IMR-90 (cell line): ENCODE data around the gene CLK3. TPM values are rescaled to one million over a fixed set of nuclear protein-coding genes. Genes with fewer than 3 reads are reported as not detected.

Experiments
- ATAC-seq: fragments of 200-7000 bp; cut with Tn5 transposase; 2 replicates; pipeline ENCODE4 v1.9.1; 2020; ENCODE audit warnings: low read depth, mild to moderate bottlenecking, moderate library complexity
- BruUV-seq: library from RNA; stranded (reverse); fragments of 400-500 nt; replicated peaks from 2 replicates; lab custom pipeline; 2021; lab: Mats Ljungman, UMichigan
- CTCF ChIA-PET: fragments of 300-600 bp; formaldehyde crosslinking; extraction: SDS; loops from one replicate; lab custom pipeline; 2021; ENCODE audit warnings: antibody characterized with exemption; lab: Yijun Ruan, JAX
- POLR2A ChIA-PET: fragments of 300-600 bp; sonication (Branson Sonifier 250); formaldehyde crosslinking; loops from one replicate; lab custom pipeline; 2022; ENCODE audit warnings: antibody characterized with exemption; ENCODE audit not compliant: unreplicated experiment; lab: Charles Lee
- DNase-seq: peaks from one replicate; pipeline ENCODE4 v3.0.0; 2013
- H2AFZ ChIP-seq: replicated peaks from 2 replicates; pipeline ENCODE3; 2013; ENCODE audit warnings: low read length, mild to moderate bottlenecking; ENCODE audit not compliant: poor library complexity
- H2AK5ac ChIP-seq: 2 replicates; pipeline ENCODE4 v1.6.1; 2013; ENCODE audit warnings: low read depth, low read length, inconsistent platforms
- H2AK9ac ChIP-seq: replicated peaks from 2 replicates; pipeline ENCODE3; 2013; ENCODE audit warnings: mild to moderate bottlenecking, low read depth, low read length, moderate library complexity; ENCODE audit not compliant: poor library complexity
- H2BK120ac ChIP-seq: 2 replicates; pipeline ENCODE4 v1.6.1; 2013; ENCODE audit warnings: low read depth, low read length, inconsistent platforms
- H2BK15ac ChIP-seq: 3 replicates; pipeline ENCODE4 v1.6.1; 2013; ENCODE audit warnings: low read depth, low read length, inconsistent platforms
- H2BK20ac ChIP-seq: 2 replicates; pipeline ENCODE4 v1.6.1; 2013; ENCODE audit warnings: low read depth, mild to moderate bottlenecking, inconsistent platforms, low read length, moderate library complexity
- H2BK5ac ChIP-seq: 2 replicates; pipeline ENCODE4 v1.6.1; 2013; ENCODE audit warnings: mild to moderate bottlenecking, low read depth, low read length, inconsistent platforms; ENCODE audit not compliant: poor library complexity, severe bottlenecking
- H3K14ac ChIP-seq: replicated peaks from 2 replicates; pipeline ENCODE4 v1.6.1; 2013; ENCODE audit warnings: low read depth, low read length, inconsistent platforms
- H3K18ac ChIP-seq: 2 replicates; pipeline ENCODE4 v1.6.1; 2013; ENCODE audit warnings: low read depth, low read length, control low read depth
- H3K23ac ChIP-seq: 2 replicates; pipeline ENCODE4 v1.6.1; 2013; ENCODE audit warnings: low read depth, low read length, inconsistent platforms
- H3K27ac ChIP-seq: 2 replicates; pipeline ENCODE4 v1.5.1; 2013; ENCODE audit warnings: mild to moderate bottlenecking, control low read depth, low read length; ENCODE audit not compliant: insufficient read depth
- H3K27me3 ChIP-seq: 2 replicates; pipeline ENCODE4 v1.6.1; 2013; ENCODE audit warnings: low read length; ENCODE audit not compliant: control insufficient read depth, insufficient read depth
- H3K36me3 ChIP-seq: 2 replicates; pipeline ENCODE4 v1.6.1; 2013; ENCODE audit warnings: low read length, mixed read lengths; ENCODE audit not compliant: control insufficient read depth, insufficient read depth
- H3K4ac ChIP-seq: 2 replicates; pipeline ENCODE4 v1.6.1; 2013; ENCODE audit warnings: low read depth, low read length, inconsistent platforms
- H3K4me1 ChIP-seq: 2 replicates; pipeline ENCODE4 v1.6.1; 2013; ENCODE audit warnings: low read length, mixed read lengths; ENCODE audit not compliant: control insufficient read depth, insufficient read depth
- H3K4me2 ChIP-seq: 2 replicates; pipeline ENCODE4 v1.6.1; 2013; ENCODE audit warnings: low read depth, mild to moderate bottlenecking, control low read depth, low read length, moderate library complexity
- H3K4me3 ChIP-seq: 2 replicates; pipeline ENCODE4 v1.5.1; 2013; ENCODE audit warnings: low read depth, mild to moderate bottlenecking, control low read depth, low read length, moderate library complexity; ENCODE audit not compliant: insufficient read depth
- H3K56ac ChIP-seq: 2 replicates; pipeline ENCODE4 v1.6.1; 2013; ENCODE audit warnings: low read length, inconsistent platforms; ENCODE audit not compliant: insufficient read depth; ENCODE audit errors: extremely low read depth
- H3K79me1 ChIP-seq, 2 experiments: 2 replicates each; pipeline ENCODE4 v1.6.1; 2013; ENCODE audit warnings: low read length in 2 of 2, inconsistent platforms in 1 of 2, low read depth in 1 of 2
- H3K9ac ChIP-seq: 2 replicates; pipeline ENCODE4 v1.6.1; 2013; ENCODE audit warnings: low read depth, low read length, control low read depth
- H3K9me1 ChIP-seq: 2 replicates; pipeline ENCODE4 v1.6.1; 2013; ENCODE audit warnings: low read length, inconsistent platforms; ENCODE audit not compliant: insufficient read depth
- H3K9me3 ChIP-seq: 2 replicates; pipeline ENCODE4 v1.6.1; 2013; ENCODE audit warnings: low read length; ENCODE audit not compliant: control insufficient read depth, insufficient read depth
- H4K20me1 ChIP-seq: 2 replicates; pipeline ENCODE4 v1.6.1; 2013; ENCODE audit warnings: low read length, inconsistent platforms; ENCODE audit not compliant: insufficient read depth
- H4K5ac ChIP-seq: 2 replicates; pipeline ENCODE4 v1.6.1; 2013; ENCODE audit warnings: mild to moderate bottlenecking, low read depth, low read length, control low read depth
- H4K8ac ChIP-seq, 2 experiments: 2 replicates each; pipeline ENCODE4 v1.6.1; 2013; ENCODE audit warnings: low read depth in 2 of 2, low read length in 2 of 2, control low read depth in 1 of 2, inconsistent platforms in 1 of 2
- H4K91ac ChIP-seq: 2 replicates; pipeline ENCODE4 v1.6.1; 2013; ENCODE audit warnings: low read depth, low read length, inconsistent platforms; ENCODE audit not compliant: insufficient read depth
- BHLHE40 ChIP-seq: fragments of 150-350 bp; IDR thresholded peaks from 2 replicates; pipeline ENCODE4 v1.6.1; 2016; ENCODE audit warnings: mild to moderate bottlenecking, low read depth, low read length
- CHD1 ChIP-seq: IDR thresholded peaks from 2 replicates; pipeline ENCODE4 v1.6.1; 2012; ENCODE audit warnings: low read depth, low read length, improper control_type of control experiment
- FOS ChIP-seq: fragments of 150-350 bp; IDR thresholded peaks from 2 replicates; pipeline ENCODE4 v1.6.1; 2016; ENCODE audit warnings: low read depth, low read length
- MAZ ChIP-seq: IDR thresholded peaks from 2 replicates; pipeline ENCODE4 v1.6.1; 2012; ENCODE audit warnings: low read depth, mild to moderate bottlenecking, low read length, improper control_type of control experiment, moderate library complexity, borderline replicate concordance
- NFE2L2 ChIP-seq: fragments of 150-350 bp; IDR thresholded peaks from 2 replicates; pipeline ENCODE4 v1.6.1; 2016; ENCODE audit warnings: low read depth, mild to moderate bottlenecking, low read length
- POLR2A ChIP-seq: IDR thresholded peaks from 2 replicates; pipeline ENCODE4 v1.6.1; 2012; ENCODE audit warnings: mild to moderate bottlenecking, low read depth, low read length
- RAD21 ChIP-seq: IDR thresholded peaks from 2 replicates; pipeline ENCODE4 v1.6.1; 2012; ENCODE audit warnings: low read length, improper control_type of control experiment
- RCOR1 ChIP-seq: IDR thresholded peaks from 2 replicates; pipeline ENCODE4 v1.6.1; 2012; ENCODE audit warnings: mild to moderate bottlenecking, low read length, improper control_type of control experiment; ENCODE audit not compliant: insufficient replicate concordance
- SMC3 ChIP-seq: fragments of 150-350 bp; IDR thresholded peaks from 2 replicates; pipeline ENCODE4 v1.6.1; 2016; ENCODE audit warnings: low read depth, mild to moderate bottlenecking, antibody characterized with exemption, low read length, moderate library complexity
- WGBS, 2 experiments: methylation state at CpG; one replicate each; pipeline versions ENCODE4 v1.1.5 to v1.1.7; 2013; ENCODE audit warnings: missing lambda C conversion rate in 2 of 2; ENCODE audit not compliant: insufficient read length in 1 of 2; ENCODE audit errors: extremely low coverage in 2 of 2; 5-methylcytosine and 5-hydroxymethylcytosine counted together
- dilution Hi-C: fragments of 300-500 bp; cut with HindIII; formaldehyde crosslinking; loops from one replicate; pipeline ENCODE4 v1.14.3; 2018; ENCODE audit warnings: low sequenced_read_pairs; ENCODE audit not compliant: unreplicated experiment
- in situ Hi-C: fragments of 300-500 bp; cut with MboI; formaldehyde crosslinking; loops from 3 replicates; pipeline ENCODE4 v1.14.3; 2019; ENCODE audit warnings: low sequenced_read_pairs, inconsistent platforms, mixed read lengths
- intact Hi-C: fragments of 100-400 bp; cut with micrococcal nuclease; formaldehyde crosslinking; loops from 2 replicates; pipeline ENCODE4 v1.10.0; 2022
- polyA plus RNA-seq, 3 experiments: library from polyadenylated mRNA; depleted of rRNA; stranded (reverse); fragments of >200 nt; gene quantifications; 2 replicates each; pipeline ENCODE4 v1.2.3, GENCODE V29; 2012; ENCODE audit warnings: low replicate concordance in 1 of 3
- total RNA-seq: library from RNA; depleted of rRNA; stranded (reverse); fragments of >200 nt; gene quantifications from 2 replicates; pipeline ENCODE4 v1.2.3, GENCODE V29; 2012
- TF ChIP-seq, protein P1 (sequence below): fragments of 150-350 bp; IDR thresholded peaks from 2 replicates; pipeline ENCODE4 v1.6.1; 2017; ENCODE audit warnings: mild to moderate bottlenecking, antibody characterized with exemption, low read length, low read depth

The CLK3 gene
- total and polyA plus RNA-seq, 2 of the 4 experiments (the other 2 are of a cell fraction): 84.7 to 117 TPM

DNA sequence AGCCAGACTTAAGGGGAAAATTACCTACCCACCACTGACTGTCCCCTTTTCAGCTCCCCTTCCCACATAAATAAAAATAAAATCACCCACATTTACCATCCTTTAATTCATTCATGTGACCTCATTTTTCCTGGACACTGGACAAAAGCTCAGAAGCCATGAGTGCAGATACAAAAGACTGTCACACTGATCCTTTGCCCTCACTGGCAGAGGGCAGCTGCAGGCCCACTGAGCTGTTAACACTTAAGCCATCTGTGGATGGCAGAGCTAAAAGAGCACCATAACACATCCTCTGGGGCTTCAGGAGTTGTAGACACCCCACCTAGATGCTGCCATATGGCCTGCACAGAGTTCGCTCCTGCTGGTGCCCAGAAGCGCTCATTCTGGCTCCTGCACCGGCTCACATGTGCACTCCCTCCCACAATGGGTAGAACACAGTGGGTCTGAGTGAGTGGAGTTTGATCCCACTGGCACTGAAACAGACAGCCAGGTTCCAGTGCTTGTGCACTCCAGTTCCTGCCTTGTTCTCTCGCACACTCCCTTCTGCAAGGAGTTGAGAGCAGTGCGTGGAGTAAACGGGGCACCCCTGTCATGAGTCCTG is 41.4 kb downstream of the CLK3 start:
- intact Hi-C loops: no loop called here

More for the DNA sequence above, 41.4 kb downstream of the CLK3 start:
- ChIA-PET POLR2A (no interaction called here), CTCF (no interaction called here)
- Histone ChIP-seq H3K18ac (no peak overlapping the region), H3K14ac (no peak overlapping the region), H3K4ac (no peak overlapping the region), H2BK20ac (no peak overlapping the region), H3K23ac (no peak overlapping the region), H3K4me3 (no peak overlapping the region), H4K5ac (no peak overlapping the region), H2AK9ac (no peak overlapping the region), H3K4me2 (no peak overlapping the region), H3K56ac (no peak overlapping the region), H4K91ac (no peak overlapping the region), H2BK15ac (no peak overlapping the region), H2AK5ac (no peak overlapping the region), H2AFZ (no peak overlapping the region), H3K27ac (no peak overlapping the region), H2BK5ac (no peak overlapping the region), H3K9me1 (peaks cover 15% of the 10 kb centered on the region), H3K79me1 (peaks cover 30 to 54% of the 10 kb centered on the region in 2 experiments), H3K9ac (no peak overlapping the region), H4K8ac (no peak overlapping the region), H4K20me1 (peaks cover 35% of the 10 kb centered on the region), H3K27me3 (no peaks in the 10 kb centered on the region), H3K36me3 (peaks cover 7% of the 10 kb centered on the region), H2BK120ac (no peak overlapping the region), H3K9me3 (no peaks in the 10 kb centered on the region), H3K4me1 (peaks cover 9% of the 10 kb centered on the region)
- in situ Hi-C loops (no loop called here), dilution Hi-C loops (no loop called here)
- no CpG with 5 or more reads among the region's 6 CpGs for WGBS, 2 experiments
- no peak for DNase-seq
- ATAC-seq: no peak
- TF ChIP-seq FOS (no peak), POLR2A (no peak), BHLHE40 (no peak), NFE2L2 (no peak), MAZ (no peak), RAD21 (no peak), CHD1 (no peak), SMC3 (no peak), RCOR1 (no peak)
- TF ChIP-seq, protein P1, sequence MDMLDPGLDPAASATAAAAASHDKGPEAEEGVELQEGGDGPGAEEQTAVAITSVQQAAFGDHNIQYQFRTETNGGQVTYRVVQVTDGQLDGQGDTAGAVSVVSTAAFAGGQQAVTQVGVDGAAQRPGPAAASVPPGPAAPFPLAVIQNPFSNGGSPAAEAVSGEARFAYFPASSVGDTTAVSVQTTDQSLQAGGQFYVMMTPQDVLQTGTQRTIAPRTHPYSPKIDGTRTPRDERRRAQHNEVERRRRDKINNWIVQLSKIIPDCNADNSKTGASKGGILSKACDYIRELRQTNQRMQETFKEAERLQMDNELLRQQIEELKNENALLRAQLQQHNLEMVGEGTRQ: no peak
- no TSS peak for BruUV-seq
